CD4-positive, alpha-beta T cell treated with Interleukin-17A for 1 hour (primary cell): ENCODE results near the gene MCF2L2.

Source experiments
- DNase-seq: peaks from one replicate; pipeline ENCODE4 v3.0.0-alpha.2; 2020

MCF2L2 gene

GRCh38 chr3:183359036-183359435 is 69.4 kb downstream of the MCF2L2 start:
- no peak for DNase-seq

GRCh38 chr3:183357564-183358079 is 70.8 kb downstream of the MCF2L2 start:
- DNase-seq, result no peak

- no peak for DNase-seq
Measured at GRCh38 chr3:183356920-183357319, 71.5 kb downstream of the MCF2L2 start.

GRCh38 chr3:183354874-183355273 is 73.5 kb downstream of the MCF2L2 start:
- no peak for DNase-seq

- DNase-seq, result no peak
Measured at GRCh38 chr3:183354325-183354831, 74.0 kb downstream of the MCF2L2 start.

- no peak for DNase-seq
Measured at GRCh38 chr3:183353421-183353820, 75.0 kb downstream of the MCF2L2 start.

- DNase-seq, result peak; percentile 45
Measured at GRCh38 chr3:183350164-183350563, 78.3 kb downstream of the MCF2L2 start.

GRCh38 chr3:183349421-183350157 is 78.8 kb downstream of the MCF2L2 start:
- DNase-seq, result peak; percentile 25

- no peak for DNase-seq
Measured at GRCh38 chr3:183342824-183343223, 85.6 kb downstream of the MCF2L2 start.

GRCh38 chr3:183341545-183342288 is 86.7 kb downstream of the MCF2L2 start:
- no peak for DNase-seq

- no peak for DNase-seq
Measured at GRCh38 chr3:183340222-183340621, 88.2 kb downstream of the MCF2L2 start.

- DNase-seq, result no peak
Measured at GRCh38 chr3:183339461-183340086, 88.8 kb downstream of the MCF2L2 start.

- DNase-seq, result no peak
Measured at GRCh38 chr3:183338520-183338919, 89.9 kb downstream of the MCF2L2 start.

GRCh38 chr3:183332487-183332886 is 95.9 kb downstream of the MCF2L2 start:
- DNase-seq, result no peak

GRCh38 chr3:183331498-183331897 is 96.9 kb downstream of the MCF2L2 start:
- DNase-seq, result no peak

- DNase-seq, result no peak
Measured at GRCh38 chr3:183330881-183331280, 97.5 kb downstream of the MCF2L2 start.

GRCh38 chr3:183329543-183329942 is 98.9 kb downstream of the MCF2L2 start:
- no peak for DNase-seq

GRCh38 chr3:183328823-183329222 is 99.6 kb downstream of the MCF2L2 start:
- no peak for DNase-seq

- no peak for DNase-seq
Measured at GRCh38 chr3:183328164-183328563, 100.3 kb downstream of the MCF2L2 start.

GRCh38 chr3:183327343-183327742 is 101.1 kb downstream of the MCF2L2 start:
- DNase-seq, result no peak

GRCh38 chr3:183324083-183324482 is 104.3 kb downstream of the MCF2L2 start:
- DNase-seq, result no peak

- DNase-seq, result no peak
Measured at GRCh38 chr3:183319371-183319770, 109.0 kb downstream of the MCF2L2 start.

GRCh38 chr3:183318877-183319276 is 109.5 kb downstream of the MCF2L2 start:
- no peak for DNase-seq
